GM10248 (cell line): ENCODE results near the gene SAP30.

Experiments used
- CTCF ChIA-PET: fragments of 300-600 bp; sonication (Branson Sonifier 250); formaldehyde crosslinking; extraction: SDS; loops from one replicate; lab custom pipeline; 2021; ENCODE audit warnings: antibody characterized with exemption; lab: Yijun Ruan, JAX
- POLR2A ChIA-PET: fragments of 350-650 bp; sonication (Branson Sonifier 250); formaldehyde crosslinking; extraction: SDS; loops from one replicate; lab custom pipeline; 2020; ENCODE audit warnings: antibody characterized with exemption; lab: Yijun Ruan, JAX
- DNase-seq: peaks from one replicate; pipeline ENCODE4 v3.0.0; 2012; ENCODE audit errors: extremely low spot score
- TF ChIP-seq, protein P1 (sequence below): IDR thresholded peaks from 2 replicates; pipeline ENCODE4 v1.5.1; 2012; ENCODE audit warnings: mild to moderate bottlenecking, low read depth; ENCODE audit errors: extremely low read depth, missing control alignments, control extremely low read depth

SAP30 gene

DNA sequence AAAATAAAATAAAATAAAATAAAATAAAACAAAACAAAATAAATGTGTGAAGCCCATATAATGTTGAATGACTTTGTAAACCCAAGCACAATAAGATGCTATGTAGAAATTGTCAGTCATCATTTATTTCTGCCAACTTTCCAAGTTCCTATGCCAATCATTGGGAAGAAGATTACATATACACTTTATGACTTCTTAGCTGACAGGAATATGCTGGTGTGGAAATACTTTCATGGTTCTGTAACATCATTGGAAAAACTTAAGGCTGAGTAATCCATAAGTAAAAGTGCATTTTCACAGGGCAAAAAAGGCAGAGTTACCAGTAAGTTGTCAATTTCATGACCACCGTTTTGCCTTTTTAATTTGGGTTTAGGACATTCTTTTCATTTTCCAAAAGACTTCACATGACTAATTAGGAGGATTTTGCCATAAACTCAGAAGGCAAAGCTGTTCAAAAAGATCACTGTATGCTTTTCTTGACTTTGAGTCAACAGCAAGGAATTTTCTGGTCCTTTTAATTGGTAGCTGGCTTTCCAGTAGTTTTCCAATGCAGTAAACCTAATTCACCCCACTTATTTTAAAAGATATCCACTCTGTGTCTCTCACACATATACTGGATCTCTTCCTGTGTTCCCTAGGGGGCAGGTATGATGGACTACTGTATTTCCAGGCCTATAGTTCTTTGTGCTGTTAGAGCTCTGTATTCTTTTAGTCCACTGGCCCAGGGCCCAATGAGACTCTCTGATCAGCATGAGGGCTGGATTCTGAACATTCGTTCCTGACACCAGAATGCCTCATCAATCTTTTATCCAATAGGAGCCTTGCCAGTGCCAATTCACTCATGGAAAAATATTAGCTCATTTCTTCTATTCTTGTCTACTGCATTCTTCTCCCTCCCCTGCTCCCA is 54.4 kb downstream of the SAP30 start:
- CTCF ChIA-PET, result interaction anchor here (0.8 to 2.1 kb wide), 14 partner anchors 8 to 411 kb away, joined by 3 to 9 read pairs (median 4); no protein-coding TSS in a partner anchor
- DNase-seq, result no peak
- POLR2A ChIA-PET, result no interaction called here
- TF ChIP-seq, protein P1, sequence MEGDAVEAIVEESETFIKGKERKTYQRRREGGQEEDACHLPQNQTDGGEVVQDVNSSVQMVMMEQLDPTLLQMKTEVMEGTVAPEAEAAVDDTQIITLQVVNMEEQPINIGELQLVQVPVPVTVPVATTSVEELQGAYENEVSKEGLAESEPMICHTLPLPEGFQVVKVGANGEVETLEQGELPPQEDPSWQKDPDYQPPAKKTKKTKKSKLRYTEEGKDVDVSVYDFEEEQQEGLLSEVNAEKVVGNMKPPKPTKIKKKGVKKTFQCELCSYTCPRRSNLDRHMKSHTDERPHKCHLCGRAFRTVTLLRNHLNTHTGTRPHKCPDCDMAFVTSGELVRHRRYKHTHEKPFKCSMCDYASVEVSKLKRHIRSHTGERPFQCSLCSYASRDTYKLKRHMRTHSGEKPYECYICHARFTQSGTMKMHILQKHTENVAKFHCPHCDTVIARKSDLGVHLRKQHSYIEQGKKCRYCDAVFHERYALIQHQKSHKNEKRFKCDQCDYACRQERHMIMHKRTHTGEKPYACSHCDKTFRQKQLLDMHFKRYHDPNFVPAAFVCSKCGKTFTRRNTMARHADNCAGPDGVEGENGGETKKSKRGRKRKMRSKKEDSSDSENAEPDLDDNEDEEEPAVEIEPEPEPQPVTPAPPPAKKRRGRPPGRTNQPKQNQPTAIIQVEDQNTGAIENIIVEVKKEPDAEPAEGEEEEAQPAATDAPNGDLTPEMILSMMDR, result no peak

DNA sequence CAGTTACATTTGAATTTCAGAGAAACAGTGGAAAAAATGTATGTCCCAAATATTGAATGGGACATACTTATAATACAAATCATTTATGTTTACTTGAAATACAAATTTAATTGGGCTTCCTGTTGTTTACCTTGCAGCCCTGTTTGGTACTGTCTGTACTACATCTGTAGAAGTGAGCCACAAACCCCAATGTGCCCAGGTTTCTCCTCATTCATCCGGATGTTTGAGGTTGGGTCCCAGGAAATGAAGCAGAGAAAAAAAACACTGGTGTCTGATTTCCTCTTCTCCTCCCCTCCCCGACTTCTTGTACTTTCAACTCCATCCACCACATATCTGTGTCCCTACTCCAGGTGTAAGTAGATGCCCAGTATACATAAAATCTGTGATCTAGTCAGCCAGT is 55.3 kb downstream of the SAP30 start:
- TF ChIP-seq, protein P1, result no peak
- DNase-seq, result no peak
- ChIA-PET CTCF (interaction anchor here (0.8 to 1.7 kb wide), 9 partner anchors 8 to 412 kb away, joined by 3 to 6 read pairs (median 3); no protein-coding TSS in a partner anchor), POLR2A (no interaction called here)
